ENCODE results near the gene KSR1.

DNA sequence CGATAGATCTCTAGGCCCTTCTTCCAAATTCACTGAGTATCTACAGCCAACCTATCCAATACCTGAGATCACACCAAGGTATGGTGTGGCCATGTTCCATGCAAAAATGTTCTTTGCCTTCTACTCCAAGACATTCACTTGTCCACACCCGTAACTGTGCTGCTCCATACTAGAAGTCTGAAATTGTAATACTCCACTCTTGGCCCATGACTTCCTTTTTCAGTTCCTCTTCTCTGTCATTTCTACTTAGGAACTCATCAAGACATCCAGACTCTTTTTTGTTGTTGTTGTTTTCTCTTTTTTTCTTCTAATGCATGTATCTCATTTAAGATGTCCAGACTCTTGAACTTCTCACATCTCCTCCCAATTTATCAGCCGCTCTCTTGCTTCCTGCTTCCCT lies 42.5 kb upstream of the KSR1 start:
- TF ChIP-seq, protein P1, sequence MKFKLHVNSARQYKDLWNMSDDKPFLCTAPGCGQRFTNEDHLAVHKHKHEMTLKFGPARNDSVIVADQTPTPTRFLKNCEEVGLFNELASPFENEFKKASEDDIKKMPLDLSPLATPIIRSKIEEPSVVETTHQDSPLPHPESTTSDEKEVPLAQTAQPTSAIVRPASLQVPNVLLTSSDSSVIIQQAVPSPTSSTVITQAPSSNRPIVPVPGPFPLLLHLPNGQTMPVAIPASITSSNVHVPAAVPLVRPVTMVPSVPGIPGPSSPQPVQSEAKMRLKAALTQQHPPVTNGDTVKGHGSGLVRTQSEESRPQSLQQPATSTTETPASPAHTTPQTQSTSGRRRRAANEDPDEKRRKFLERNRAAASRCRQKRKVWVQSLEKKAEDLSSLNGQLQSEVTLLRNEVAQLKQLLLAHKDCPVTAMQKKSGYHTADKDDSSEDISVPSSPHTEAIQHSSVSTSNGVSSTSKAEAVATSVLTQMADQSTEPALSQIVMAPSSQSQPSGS (IDR thresholded peaks at IDR 0.05; ENCODE audit: low read length): no peak
- no peak for TF ChIP-seq RBBP5 (IDR thresholded peaks at IDR 0.05; ENCODE audit: borderline replicate concordance, low read depth, low read length)
- no peak for TF ChIP-seq NRF1 (IDR thresholded peaks at IDR 0.05; ENCODE audit: low read depth, low read length)
- no peak for TF ChIP-seq EP300 (IDR thresholded peaks at IDR 0.05; ENCODE audit: borderline replicate concordance in 1 of 2, low read depth in 2 of 2, low read length in 2 of 2)
- no peak for TF ChIP-seq CTCF (IDR thresholded peaks at IDR 0.05; ENCODE audit: control extremely low read depth in 1 of 3, insufficient read depth in 1 of 3, low read depth in 1 of 3, low read length in 3 of 3)
- no peak for TF ChIP-seq TAF1 (IDR thresholded peaks at IDR 0.05; ENCODE audit: low read depth, low read length)

Data from H1 (cell line).